ENCODE measurements around the gene HADH.

Gene HADH

GRCh38 chr4:108060686-108061321 is 71.1 kb downstream of the HADH start:
- DNase-seq: no peak

DNA sequence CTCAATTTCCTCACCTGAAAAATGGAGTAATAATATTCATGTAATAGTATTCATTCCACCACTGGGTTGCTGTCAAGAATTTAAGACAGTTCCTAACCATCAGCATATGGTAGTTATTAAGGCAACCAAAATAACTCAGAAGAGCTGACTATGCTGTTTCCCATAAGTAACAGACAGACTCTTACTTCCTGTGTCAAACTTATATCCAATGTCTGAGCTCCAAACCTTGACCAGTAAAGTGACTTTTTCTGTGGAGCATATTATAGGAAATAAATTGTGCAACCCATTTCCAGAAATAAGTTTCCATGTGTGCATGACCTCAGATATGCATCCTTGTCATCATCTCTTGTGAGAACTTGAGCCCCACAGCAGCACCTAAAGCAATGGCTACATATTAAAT is 78.8 kb downstream of the HADH start:
- DNase-seq: no peak

GRCh38 chr4:108070775-108071174 is 81.1 kb downstream of the HADH start:
- no peak for DNase-seq

- peak; percentile 43 to 52 for DNase-seq
Measured at GRCh38 chr4:108072300-108072699, 82.6 kb downstream of the HADH start.

- DNase-seq: no peak
Measured at GRCh38 chr4:108078024-108078733, 88.5 kb downstream of the HADH start.

GRCh38 chr4:108080747-108081146 is 91.1 kb downstream of the HADH start:
- peak; percentile 19 to 23 for DNase-seq

- no peak for DNase-seq
Measured at GRCh38 chr4:108081256-108081655, 91.6 kb downstream of the HADH start.

Measured in activated CD4-positive, alpha-beta T cell treated with anti-CD3 and anti-CD28 coated beads, Interleukin-2, amount 50 U/mL, for 4 hours (primary cell).